ACC112 (cell line): ENCODE results near the gene NINL.

Experiments
- H2AFZ ChIP-seq: fragments of 200-600 bp; sonication (generic); one replicate; pipeline ENCODE4 v1.6.0; 2017; ENCODE audit warnings: antibody characterized with exemption, low read length; ENCODE audit not compliant: unreplicated experiment
- H3K27ac ChIP-seq: fragments of 200-600 bp; sonication (generic); 2 replicates; pipeline ENCODE4 v1.5.1; 2014; ENCODE audit warnings: low read depth, mild to moderate bottlenecking, antibody characterized with exemption, low read length, moderate library complexity
- H3K27me3 ChIP-seq: fragments of 200-600 bp; sonication (generic); 2 replicates; pipeline ENCODE4 v1.6.1; 2014; ENCODE audit warnings: mild to moderate bottlenecking, antibody characterized with exemption, low read length, moderate library complexity, mixed read lengths; ENCODE audit not compliant: insufficient read depth
- H3K36me3 ChIP-seq: fragments of 200-600 bp; sonication (generic); 2 replicates; pipeline ENCODE4 v1.6.1; 2016; ENCODE audit warnings: mild to moderate bottlenecking, antibody characterized with exemption, low read length, moderate library complexity, mixed read lengths; ENCODE audit not compliant: insufficient read depth
- H3K4me1 ChIP-seq: fragments of 200-600 bp; sonication (generic); one replicate; pipeline ENCODE4 v1.6.1; 2016; ENCODE audit warnings: low read length, mixed read lengths; ENCODE audit not compliant: insufficient read depth, unreplicated experiment, control insufficient read depth
- H3K4me3 ChIP-seq: fragments of 200-600 bp; sonication (generic); 2 replicates; pipeline ENCODE4 v1.5.1; 2014; ENCODE audit warnings: mild to moderate bottlenecking, low read depth, low read length
- H3K79me2 ChIP-seq: fragments of 200-600 bp; sonication (generic); one replicate; pipeline ENCODE4 v1.6.0; 2016; ENCODE audit warnings: low read length; ENCODE audit not compliant: control insufficient read depth, unreplicated experiment, insufficient read depth

NINL gene

DNA sequence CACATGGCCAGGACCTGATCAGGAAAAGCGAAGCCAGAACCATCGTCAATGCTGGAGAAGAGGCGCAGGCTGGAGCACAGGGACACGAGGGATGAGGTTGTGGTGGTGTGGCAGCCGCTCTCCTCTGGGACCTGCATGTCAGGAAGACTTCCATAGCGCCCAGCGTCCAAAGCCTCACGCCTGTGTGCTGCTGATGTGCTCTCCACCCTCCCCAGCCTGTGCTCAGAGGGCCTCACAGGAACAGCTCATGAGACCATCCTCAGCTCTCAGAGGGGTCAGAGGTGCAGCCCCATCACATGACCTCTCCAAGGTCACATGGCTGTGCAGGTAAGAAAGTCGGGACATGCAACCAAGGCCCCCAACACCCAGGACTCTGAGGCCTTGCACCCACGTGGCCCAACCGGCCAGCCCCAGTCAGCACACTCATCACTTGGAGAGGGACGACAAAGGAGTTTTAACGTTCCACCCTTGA is 84.4 kb downstream of the NINL start:
- no peak overlapping the region for H3K4me3 ChIP-seq
- no peaks in the 10 kb centered on the region for H3K27me3 ChIP-seq
- H2AFZ ChIP-seq: no peak overlapping the region
- no peak overlapping the region for H3K27ac ChIP-seq
- no peaks in the 10 kb centered on the region for H3K79me2 ChIP-seq
- no peaks in the 10 kb centered on the region for H3K36me3 ChIP-seq
- H3K4me1 ChIP-seq: no peaks in the 10 kb centered on the region

- H3K27ac ChIP-seq: no peak overlapping the region
- H3K4me1 ChIP-seq: no peaks in the 10 kb centered on the region
- no peak overlapping the region for H2AFZ ChIP-seq
- no peaks in the 10 kb centered on the region for H3K36me3 ChIP-seq
- no peak overlapping the region for H3K4me3 ChIP-seq
- no peaks in the 10 kb centered on the region for H3K27me3 ChIP-seq
- no peaks in the 10 kb centered on the region for H3K79me2 ChIP-seq
Observed at GRCh38 chr20:25499855-25500434, 85.4 kb downstream of the NINL start.

DNA sequence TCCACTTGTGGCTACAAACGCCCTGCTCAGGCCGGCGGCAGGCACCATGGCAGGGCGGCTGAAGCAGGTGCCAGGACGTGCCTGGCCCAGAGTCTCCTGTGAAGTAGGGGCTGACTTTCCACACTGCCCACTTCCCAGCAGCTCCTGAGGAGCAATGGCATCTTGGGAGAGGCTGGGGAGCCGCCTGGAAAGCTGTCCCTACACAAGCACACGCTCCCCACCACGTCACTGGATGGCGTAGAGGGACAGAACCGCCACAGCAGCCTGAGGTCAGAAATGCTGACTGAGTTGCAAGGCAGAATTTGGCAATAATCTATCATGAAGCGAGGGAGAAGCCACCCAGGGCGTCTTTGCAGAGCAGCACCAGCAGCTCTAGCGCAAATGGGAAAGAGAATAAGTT is 86.3 kb downstream of the NINL start:
- Histone ChIP-seq H3K36me3 (no peaks in the 10 kb centered on the region), H3K79me2 (no peaks in the 10 kb centered on the region), H2AFZ (no peak overlapping the region), H3K27ac (no peak overlapping the region), H3K27me3 (no peaks in the 10 kb centered on the region), H3K4me1 (no peaks in the 10 kb centered on the region), H3K4me3 (no peak overlapping the region)

DNA sequence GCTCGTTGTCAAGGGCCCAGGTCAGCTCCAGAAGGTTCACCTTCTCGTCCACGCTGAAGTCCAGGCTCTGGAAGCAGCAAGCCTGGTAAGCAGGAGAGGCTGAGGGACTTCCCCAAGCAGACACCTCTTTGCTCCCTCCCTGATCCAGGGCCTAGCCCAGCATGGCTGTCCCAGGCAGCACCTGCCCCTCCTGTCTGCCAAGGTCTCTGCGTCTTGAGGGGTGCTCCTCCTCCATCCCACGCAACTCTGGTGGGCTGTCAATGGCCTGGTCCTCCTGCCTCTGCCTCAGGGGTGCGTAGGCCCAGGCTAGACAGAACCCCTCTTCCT is 87.1 kb downstream of the NINL start:
- H3K27me3 ChIP-seq: no peaks in the 10 kb centered on the region
- no peaks in the 10 kb centered on the region for H3K4me1 ChIP-seq
- H3K27ac ChIP-seq: no peak overlapping the region
- H3K36me3 ChIP-seq: no peaks in the 10 kb centered on the region
- H3K79me2 ChIP-seq: no peaks in the 10 kb centered on the region
- no peak overlapping the region for H3K4me3 ChIP-seq
- H2AFZ ChIP-seq: no peak overlapping the region

DNA sequence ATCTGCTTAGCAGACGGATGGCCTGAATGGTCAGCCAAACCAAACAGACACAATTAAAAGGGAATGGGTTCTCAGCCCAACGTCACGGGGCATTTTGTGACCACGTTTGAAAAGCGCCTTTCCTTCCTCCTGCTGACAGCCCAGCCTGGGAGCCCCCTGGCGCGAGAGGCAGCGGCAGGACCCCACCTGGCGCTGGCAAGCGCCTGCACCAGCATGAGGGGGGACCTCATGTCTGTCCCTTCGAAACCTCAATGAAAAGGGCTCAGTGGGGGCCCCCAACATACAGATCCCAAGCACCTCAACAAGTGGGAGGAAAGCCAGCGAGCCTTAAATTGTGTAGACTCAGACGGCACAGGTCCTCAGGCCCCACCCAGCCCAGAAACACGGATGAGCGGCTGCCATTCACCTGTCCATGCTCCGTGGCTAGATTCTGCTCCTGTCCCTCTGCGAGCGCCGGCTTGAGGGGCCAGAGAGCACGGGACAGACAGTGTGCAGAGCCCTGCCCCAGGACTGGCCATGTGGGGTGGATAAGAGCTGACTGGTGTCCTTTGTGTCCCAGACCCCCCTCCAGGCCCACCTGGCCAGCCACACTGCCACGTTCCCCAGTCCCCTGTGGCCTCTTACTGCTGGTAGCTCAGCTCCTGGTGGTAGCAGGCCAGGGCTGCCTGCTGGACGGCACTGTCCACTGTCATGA is 87.6 kb downstream of the NINL start:
- Histone ChIP-seq H3K36me3 (no peaks in the 10 kb centered on the region), H3K4me3 (no peak overlapping the region), H3K79me2 (no peaks in the 10 kb centered on the region), H3K27ac (no peak overlapping the region), H2AFZ (no peak overlapping the region), H3K4me1 (no peaks in the 10 kb centered on the region), H3K27me3 (no peaks in the 10 kb centered on the region)

DNA sequence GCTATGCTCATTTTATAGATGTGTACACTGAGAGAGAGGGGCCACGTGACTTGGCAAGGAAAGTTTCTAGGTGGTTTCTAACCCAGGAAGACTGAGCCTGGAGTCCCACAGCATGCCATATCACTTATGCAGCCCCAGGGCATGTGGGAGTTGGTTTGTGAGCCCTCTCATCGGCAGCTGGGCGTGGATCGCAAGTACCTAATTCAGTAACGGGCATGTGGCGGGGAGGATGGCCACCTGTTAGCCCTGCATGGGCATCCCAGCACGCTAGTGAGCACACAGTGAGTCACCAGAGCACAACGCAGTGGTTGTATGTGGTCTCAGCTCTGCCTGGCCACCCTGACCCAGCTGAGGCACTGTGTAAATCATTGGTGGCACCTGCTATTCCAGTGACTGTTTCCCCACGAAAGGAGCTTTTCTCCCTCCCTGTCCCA is 88.3 kb downstream of the NINL start:
- Histone ChIP-seq H3K36me3 (no peaks in the 10 kb centered on the region), H3K27me3 (no peaks in the 10 kb centered on the region), H3K4me3 (no peak overlapping the region), H3K27ac (no peak overlapping the region), H3K4me1 (no peaks in the 10 kb centered on the region), H3K79me2 (no peaks in the 10 kb centered on the region), H2AFZ (no peak overlapping the region)

DNA sequence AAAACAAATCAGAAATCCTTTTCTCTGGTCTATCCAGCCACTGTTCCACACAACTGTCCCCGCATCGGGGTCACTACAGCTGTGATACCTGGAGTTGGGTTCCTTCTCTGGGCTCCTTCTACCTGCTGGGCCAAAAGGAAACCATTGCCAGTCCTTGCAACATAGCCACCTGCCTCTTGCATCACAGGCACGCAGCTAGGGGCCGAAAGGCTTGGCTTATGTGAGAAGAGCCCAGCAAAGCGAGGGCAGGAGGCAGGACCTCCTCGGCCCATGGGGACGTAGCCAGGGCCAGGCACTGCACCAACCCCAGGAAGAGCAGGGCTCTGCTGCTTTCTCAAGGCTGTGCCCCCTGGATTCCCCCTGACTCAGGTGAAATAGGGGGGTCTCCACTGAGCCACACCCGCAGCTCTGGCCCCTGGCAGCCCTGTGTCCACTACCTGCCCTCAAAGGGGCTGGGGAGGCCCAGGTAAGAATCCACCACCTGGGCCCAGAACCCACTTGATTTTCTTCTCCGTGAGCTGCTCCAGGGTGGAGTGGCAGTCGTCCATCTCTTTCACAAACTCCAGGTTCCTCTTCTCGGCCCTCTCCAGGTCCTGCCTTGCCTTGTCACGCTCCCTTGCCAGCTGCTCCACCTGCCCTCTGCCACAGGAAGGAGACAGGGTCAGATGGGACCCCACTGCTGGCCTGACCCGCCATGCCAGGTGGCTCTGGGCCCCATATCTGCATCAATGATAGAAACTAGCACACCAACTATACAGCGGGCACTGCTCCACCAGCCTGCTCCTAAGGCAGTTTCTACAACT is 89.0 kb downstream of the NINL start:
- Histone ChIP-seq H2AFZ (no peak overlapping the region), H3K4me1 (no peaks in the 10 kb centered on the region), H3K36me3 (no peaks in the 10 kb centered on the region), H3K27me3 (no peaks in the 10 kb centered on the region), H3K79me2 (no peaks in the 10 kb centered on the region), H3K27ac (no peak overlapping the region), H3K4me3 (no peak overlapping the region)

GRCh38 chr20:25495189-25495824 is 90.0 kb downstream of the NINL start:
- Histone ChIP-seq H3K27ac (no peak overlapping the region), H3K4me1 (no peaks in the 10 kb centered on the region), H3K36me3 (no peaks in the 10 kb centered on the region), H2AFZ (no peak overlapping the region), H3K4me3 (no peak overlapping the region), H3K79me2 (no peaks in the 10 kb centered on the region), H3K27me3 (no peaks in the 10 kb centered on the region)

- no peak overlapping the region for H2AFZ ChIP-seq
- H3K4me3 ChIP-seq: no peak overlapping the region
- H3K36me3 ChIP-seq: no peaks in the 10 kb centered on the region
- no peaks in the 10 kb centered on the region for H3K4me1 ChIP-seq
- H3K27me3 ChIP-seq: no peaks in the 10 kb centered on the region
- H3K79me2 ChIP-seq: no peaks in the 10 kb centered on the region
- H3K27ac ChIP-seq: no peak overlapping the region
Observed at GRCh38 chr20:25494506-25495188, 90.7 kb downstream of the NINL start.

DNA sequence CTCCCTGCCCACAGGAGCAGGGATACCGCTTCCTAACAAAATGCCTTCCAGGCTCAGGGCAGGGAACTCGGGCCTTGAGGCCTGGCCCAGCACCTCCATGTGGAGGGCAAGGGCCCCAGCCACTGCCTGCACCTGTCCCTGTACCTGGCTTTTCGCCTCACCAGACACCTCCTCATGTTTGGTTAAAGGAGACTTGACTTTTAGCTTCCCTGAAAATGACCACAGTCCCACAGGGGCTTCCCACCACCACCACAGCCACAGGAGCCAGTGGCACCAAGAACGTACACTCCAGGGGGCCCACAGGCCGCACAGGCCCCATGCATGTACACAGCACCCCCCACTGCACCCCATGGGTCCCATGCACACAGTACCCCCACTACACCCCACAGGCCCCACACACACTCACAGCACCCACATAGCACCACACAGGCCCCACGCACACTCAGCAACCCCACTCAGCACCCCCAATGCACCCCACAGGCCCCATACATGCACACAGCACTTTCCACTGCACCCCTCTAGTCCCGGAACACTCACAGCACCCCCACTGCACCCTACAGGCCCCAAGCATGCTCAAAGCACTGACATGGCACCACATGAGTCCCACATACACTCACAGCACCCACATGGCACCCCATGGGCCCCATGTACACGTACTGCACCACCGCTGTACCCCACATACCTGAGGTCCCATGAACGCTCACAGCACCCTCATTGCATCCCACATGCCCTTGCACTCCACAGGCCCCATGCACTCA is 91.4 kb downstream of the NINL start:
- H3K4me1 ChIP-seq: no peaks in the 10 kb centered on the region
- H3K27ac ChIP-seq: no peak overlapping the region
- no peaks in the 10 kb centered on the region for H3K36me3 ChIP-seq
- no peaks in the 10 kb centered on the region for H3K79me2 ChIP-seq
- H2AFZ ChIP-seq: no peak overlapping the region
- no peak overlapping the region for H3K4me3 ChIP-seq
- H3K27me3 ChIP-seq: no peaks in the 10 kb centered on the region
